ENCODE data around the gene CPLANE2. TPM values are rescaled to one million over a fixed set of nuclear protein-coding genes. Genes with fewer than 3 reads are reported as not detected.

The CPLANE2 gene, protein sequence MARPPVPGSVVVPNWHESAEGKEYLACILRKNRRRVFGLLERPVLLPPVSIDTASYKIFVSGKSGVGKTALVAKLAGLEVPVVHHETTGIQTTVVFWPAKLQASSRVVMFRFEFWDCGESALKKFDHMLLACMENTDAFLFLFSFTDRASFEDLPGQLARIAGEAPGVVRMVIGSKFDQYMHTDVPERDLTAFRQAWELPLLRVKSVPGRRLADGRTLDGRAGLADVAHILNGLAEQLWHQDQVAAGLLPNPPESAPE
- 1 to 10 TPM; 3.9 to 5.0 TPM for total RNA-seq

DNA sequence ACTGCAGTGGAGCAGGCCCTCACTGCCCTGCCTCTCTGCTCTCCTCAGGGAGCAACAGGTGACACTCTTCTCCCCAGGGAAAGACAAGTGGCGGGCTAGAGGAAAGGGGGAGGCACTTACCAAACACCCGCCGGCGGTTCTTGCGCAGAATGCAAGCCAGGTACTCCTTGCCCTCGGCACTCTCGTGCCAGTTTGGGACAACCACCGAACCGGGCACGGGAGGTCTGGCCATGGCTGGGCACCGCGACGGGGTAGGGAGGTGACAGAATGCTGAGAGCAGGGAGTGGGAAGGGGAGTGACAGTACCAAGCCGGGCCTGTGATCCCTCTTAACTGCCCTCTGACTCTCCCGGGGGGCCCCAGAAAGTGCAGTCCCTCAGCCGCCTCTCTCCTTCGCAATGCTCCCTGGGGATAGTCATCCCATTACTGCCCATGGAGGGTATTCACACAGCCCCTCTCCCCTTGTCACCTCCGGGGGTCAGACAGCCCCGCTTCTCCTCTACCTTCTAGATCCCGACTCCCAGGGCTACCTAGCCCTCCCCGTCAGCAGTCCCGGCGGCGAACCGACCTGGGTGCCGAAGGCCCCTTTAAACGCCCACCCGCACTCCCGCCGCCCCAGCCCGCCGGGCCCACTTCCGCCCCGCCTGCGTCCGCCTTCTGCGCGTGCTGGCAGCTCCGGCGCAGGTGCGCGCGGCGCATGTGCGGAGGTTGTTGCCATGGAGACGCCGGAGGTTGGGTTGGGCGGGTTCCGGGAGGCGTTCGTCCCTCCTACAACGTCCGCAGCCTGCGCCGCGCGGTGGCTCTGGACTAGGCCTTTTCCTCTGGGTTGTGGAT is at the start of gene CPLANE2:
TSS of gene CPLANE2 (minus strand) at position 673 of the 832 bp plus-strand sequence. CDS start at position 232, 441 bp downstream.
- H3K27me3 Mint-ChIP-seq = no peaks in the 10 kb centered on the region
- POLR2A ChIA-PET = interaction anchor here (0.7 to 1.9 kb wide), 4 partner anchors 30 to 668 kb away, joined by 4 to 5 read pairs (median 4); partner anchors contain the start of gene FBXO42
- no peaks in the 10 kb centered on the region for H3K9me3 Mint-ChIP-seq
- H3K27ac Mint-ChIP-seq = peak within 1 kb of the TSS; percentile 82
- CTCF ChIA-PET = interaction anchor here (0.6 to 2.4 kb wide), 5 partner anchors 8 to 164 kb away, joined by 4 to 12 read pairs (median 5); partner anchors contain the start of gene FAM131C
- peaks cover 17% of the 10 kb centered on the region for H3K4me1 Mint-ChIP-seq (ENCODE audit: low read depth)
- DNase-seq = peak; percentile 98
- intact Hi-C loops (cut with micrococcal nuclease) = loop anchor here (1.0 kb wide), 3 partner anchors 19 to 131 kb away; partner anchors contain the start of gene SZRD1
- H3K36me3 Mint-ChIP-seq = no peaks in the 10 kb centered on the region
- peak within 1 kb of the TSS; percentile 85 for H3K4me3 Mint-ChIP-seq

DNA sequence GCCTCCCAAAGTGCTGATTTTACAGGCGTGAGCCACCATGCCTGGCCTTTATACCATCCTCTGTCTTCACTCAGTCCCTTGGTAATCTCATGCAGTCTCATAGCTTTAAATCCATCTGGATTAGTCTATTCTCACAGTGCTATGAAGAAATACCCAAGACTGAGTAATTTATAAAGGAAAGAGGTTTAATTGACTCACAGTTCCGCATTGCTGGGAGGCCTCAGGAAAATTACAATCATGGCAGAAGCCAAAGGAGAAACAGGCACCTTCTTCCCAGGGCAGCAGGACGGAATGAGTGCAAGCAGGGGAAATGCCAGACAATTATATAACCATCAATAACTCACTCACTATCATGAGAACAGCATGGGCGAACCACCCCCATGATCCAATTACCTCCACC is 49.1 kb upstream of the CPLANE2 start:
- Mint-ChIP-seq H3K36me3 (peaks cover 3% of the 10 kb centered on the region), H3K9me3 (no peaks in the 10 kb centered on the region), H3K27ac (no peak overlapping the region), H3K4me3 (no peak overlapping the region), H3K27me3 (no peaks in the 10 kb centered on the region), H3K4me1 (ENCODE audit: low read depth) (peaks cover 3% of the 10 kb centered on the region)
- CTCF ChIA-PET = no interaction called here
- POLR2A ChIA-PET = no interaction called here
- intact Hi-C loops (cut with micrococcal nuclease) = no loop called here
- no peak for DNase-seq

DNA sequence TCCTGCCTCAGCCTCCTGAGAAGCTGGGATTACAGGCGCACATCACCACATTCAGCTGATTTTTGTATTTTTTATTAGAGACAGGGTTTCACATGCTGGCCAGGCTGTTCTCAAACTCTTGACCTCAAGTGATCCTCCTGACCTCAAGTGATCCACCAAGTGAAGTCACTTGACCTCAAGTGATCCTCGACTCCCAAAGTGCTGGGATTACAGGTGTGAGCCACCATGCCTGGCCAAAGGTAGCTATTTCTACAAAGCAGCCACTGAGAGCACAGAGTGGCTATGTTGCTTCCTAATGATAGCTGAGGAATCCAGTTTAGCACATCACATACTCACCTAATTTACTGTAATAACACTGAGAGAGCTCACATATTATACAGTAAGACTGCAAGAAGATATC is 44.8 kb upstream of the CPLANE2 start:
- ChIA-PET POLR2A (no interaction called here), CTCF (no interaction called here)
- Mint-ChIP-seq H3K27me3 (no peaks in the 10 kb centered on the region), H3K4me3 (no peak overlapping the region), H3K9me3 (no peaks in the 10 kb centered on the region), H3K27ac (no peak overlapping the region), H3K36me3 (peaks cover 2% of the 10 kb centered on the region), H3K4me1 (ENCODE audit: low read depth) (peaks cover 3% of the 10 kb centered on the region)
- no peak for DNase-seq
- intact Hi-C loops (cut with micrococcal nuclease) = no loop called here

DNA sequence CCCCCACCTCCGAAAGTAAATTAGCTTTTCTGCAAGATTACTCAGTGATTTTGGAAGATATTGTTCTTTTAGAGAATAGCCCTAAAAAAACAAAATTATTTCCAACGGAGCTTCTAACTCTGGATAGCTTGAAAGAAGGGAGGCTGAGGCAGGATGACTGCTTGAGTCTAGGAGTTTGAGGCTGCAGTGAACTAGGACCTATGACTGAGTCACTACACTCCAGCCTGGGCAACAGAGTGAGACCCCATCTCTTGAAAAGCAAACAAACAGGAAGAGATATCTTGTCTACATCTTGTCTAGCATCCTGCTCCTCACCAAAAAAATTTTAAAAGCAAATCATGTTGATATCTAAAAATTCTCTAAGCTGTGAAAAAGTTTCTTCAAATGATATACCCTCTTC is 42.2 kb upstream of the CPLANE2 start:
- intact Hi-C loops (cut with micrococcal nuclease) = no loop called here
- Mint-ChIP-seq H3K36me3 (peaks cover 2% of the 10 kb centered on the region), H3K27me3 (no peaks in the 10 kb centered on the region), H3K27ac (no peak overlapping the region), H3K4me3 (no peak overlapping the region), H3K4me1 (ENCODE audit: low read depth) (peaks cover 2% of the 10 kb centered on the region), H3K9me3 (no peaks in the 10 kb centered on the region)
- no peak for DNase-seq
- ChIA-PET POLR2A (no interaction called here), CTCF (interaction anchor here (0.6 kb wide), 1 partner anchor 10 kb away, joined by 4 read pairs; no protein-coding TSS in a partner anchor)

DNA sequence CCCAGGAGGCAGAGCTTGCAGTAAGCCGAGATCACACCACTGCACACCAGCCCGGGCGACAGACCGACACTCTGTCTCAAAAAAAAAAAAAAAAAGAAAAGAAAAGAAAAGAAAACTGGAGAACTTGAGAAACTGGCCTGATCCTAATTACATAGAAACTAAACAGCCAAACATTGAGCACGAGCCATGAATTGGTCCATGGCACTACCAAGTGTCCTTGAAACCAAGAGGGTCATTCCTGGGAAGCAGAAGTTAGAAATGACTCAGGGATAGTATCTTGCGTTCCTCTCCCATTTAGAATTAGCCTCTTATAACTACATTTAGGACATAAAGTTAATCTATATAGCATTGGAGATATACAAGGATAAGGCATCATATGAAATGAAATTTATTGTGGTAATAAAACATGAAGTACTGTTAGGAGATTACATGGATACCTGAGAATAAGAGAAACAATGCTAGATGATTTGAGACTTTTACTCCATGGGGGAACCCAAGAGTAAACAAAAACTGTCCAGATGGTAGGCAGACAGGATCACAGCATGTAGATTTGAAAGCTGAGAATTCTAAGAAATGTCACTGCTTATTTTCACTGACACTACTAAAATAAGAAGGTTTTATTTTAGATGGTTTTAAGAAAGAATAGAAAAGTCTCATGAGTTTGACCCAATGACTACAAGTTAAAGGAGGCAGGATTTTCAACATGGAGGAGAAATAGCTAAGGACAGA is 39.5 kb upstream of the CPLANE2 start:
- H3K4me3 Mint-ChIP-seq = no peak overlapping the region
- no peak overlapping the region for H3K27ac Mint-ChIP-seq
- H3K27me3 Mint-ChIP-seq = no peaks in the 10 kb centered on the region
- peaks cover 2% of the 10 kb centered on the region for H3K36me3 Mint-ChIP-seq
- intact Hi-C loops (cut with micrococcal nuclease) = no loop called here
- CTCF ChIA-PET = no interaction called here
- no peaks in the 10 kb centered on the region for H3K9me3 Mint-ChIP-seq
- no peaks in the 10 kb centered on the region for H3K4me1 Mint-ChIP-seq (ENCODE audit: low read depth)
- no peak for DNase-seq
- POLR2A ChIA-PET = no interaction called here

DNA sequence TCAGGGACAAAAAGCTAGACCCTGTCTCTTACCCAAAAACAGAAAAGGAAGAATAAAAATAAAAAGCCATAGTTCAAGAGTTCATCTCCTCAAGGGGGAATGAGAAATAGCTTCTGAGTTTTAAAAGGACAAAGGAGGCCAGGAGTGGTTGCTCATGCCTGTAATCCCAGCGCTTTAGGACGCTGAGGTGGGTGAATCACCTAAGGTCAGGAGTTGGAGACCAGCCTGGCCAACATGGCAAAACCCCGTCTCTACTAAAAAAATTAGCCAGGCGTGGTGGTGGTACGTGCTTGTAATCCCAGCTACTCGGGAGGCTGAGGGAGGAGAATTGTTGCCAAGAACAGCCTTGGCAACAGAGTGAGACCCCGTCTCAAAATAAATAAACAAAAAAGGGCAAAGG is 38.6 kb upstream of the CPLANE2 start:
- intact Hi-C loops (cut with micrococcal nuclease) = no loop called here
- DNase-seq = no peak
- ChIA-PET POLR2A (no interaction called here), CTCF (no interaction called here)
- H3K4me1 Mint-ChIP-seq (ENCODE audit: low read depth) = peaks cover 3% of the 10 kb centered on the region
- peaks cover 2% of the 10 kb centered on the region for H3K36me3 Mint-ChIP-seq
- no peaks in the 10 kb centered on the region for H3K9me3 Mint-ChIP-seq
- H3K27me3 Mint-ChIP-seq = no peaks in the 10 kb centered on the region
- H3K4me3 Mint-ChIP-seq = no peak overlapping the region
- no peak overlapping the region for H3K27ac Mint-ChIP-seq

DNA sequence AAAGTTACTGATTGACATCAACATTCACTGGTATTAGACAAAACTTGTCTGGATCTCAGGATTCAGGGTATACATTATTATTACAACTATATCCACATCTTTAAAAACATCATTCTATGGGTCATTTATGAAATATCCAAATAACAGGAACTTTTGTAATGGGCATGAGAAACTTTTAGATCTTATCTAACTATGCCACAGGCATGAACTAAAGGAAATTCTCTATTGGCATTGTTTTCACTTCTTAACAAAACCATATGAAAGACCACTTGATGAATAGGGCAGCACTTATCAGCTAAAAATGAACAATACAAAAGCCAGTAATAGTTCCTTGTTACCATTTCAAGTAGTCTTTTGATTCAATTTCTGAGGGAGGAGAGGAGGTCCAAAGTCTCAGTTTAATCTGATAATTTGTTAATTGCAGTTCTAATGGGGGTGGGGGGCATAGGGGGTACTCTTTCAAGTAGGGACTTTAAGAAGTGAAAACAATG is 30.8 kb upstream of the CPLANE2 start:
- H3K9me3 Mint-ChIP-seq = no peaks in the 10 kb centered on the region
- no peaks in the 10 kb centered on the region for H3K27me3 Mint-ChIP-seq
- no peak overlapping the region for H3K27ac Mint-ChIP-seq
- intact Hi-C loops (cut with micrococcal nuclease) = no loop called here
- ChIA-PET CTCF (no interaction called here), POLR2A (no interaction called here)
- H3K4me1 Mint-ChIP-seq (ENCODE audit: low read depth) = peaks cover 18% of the 10 kb centered on the region
- DNase-seq = no peak
- H3K4me3 Mint-ChIP-seq = no peak overlapping the region
- no peaks in the 10 kb centered on the region for H3K36me3 Mint-ChIP-seq

DNA sequence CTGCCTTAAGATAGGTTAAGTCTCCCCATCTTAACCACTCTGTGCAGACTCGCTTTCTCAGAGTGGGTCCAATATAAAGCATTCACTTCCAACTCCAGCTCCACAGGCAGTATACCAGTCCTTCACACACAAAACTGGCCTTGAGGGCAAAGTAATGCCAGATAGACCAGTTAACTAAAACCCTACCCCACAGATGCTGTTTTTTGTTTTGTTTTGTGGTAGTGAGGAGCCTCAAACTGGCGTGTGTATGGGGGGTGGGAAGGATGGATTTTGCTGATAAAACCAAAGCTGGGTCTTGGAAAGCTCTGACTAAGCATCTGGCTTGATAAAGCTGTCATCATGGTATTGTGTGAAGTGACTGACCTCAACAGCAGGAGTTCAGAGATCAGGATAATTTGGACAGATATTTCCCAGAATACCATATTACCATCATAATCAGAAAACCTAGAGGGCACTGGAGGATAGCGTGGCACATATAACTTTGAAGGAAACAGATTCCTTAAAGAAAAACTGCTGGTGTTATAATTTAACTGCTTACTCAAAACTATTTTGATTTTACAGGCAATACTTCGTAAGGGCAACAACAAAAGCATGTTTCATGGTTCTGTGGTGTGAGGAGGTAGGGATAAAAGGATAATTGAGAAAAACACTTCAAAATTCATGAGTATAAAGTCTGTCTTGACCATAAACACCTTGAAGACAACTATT is 29.6 kb upstream of the CPLANE2 start:
- Mint-ChIP-seq H3K27ac (no peak overlapping the region), H3K9me3 (no peaks in the 10 kb centered on the region), H3K4me3 (no peak overlapping the region), H3K4me1 (ENCODE audit: low read depth) (peaks cover 18% of the 10 kb centered on the region), H3K36me3 (no peaks in the 10 kb centered on the region), H3K27me3 (no peaks in the 10 kb centered on the region)
- no peak for DNase-seq
- ChIA-PET CTCF (no interaction called here), POLR2A (no interaction called here)
- intact Hi-C loops (cut with micrococcal nuclease) = no loop called here

DNA sequence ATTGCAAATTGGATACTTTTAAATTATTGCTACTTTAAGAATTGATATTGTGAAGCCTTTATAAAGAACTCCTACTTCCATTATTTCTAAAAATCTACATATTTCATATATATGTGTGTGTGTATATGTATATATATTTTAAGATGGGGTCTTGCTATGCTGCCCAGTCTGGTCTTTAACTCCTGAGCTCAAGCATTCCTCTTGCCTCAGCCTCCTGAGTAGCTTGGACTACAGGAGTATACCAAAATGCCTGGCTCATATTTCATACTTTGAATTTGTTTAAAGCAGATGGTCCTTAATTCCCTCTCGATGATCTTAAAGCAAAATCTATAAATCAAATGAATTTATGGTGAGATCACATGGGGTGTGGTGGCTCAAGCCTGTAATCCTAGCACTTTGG is 25.1 kb upstream of the CPLANE2 start:
- DNase-seq = no peak
- intact Hi-C loops (cut with micrococcal nuclease) = no loop called here
- Mint-ChIP-seq H3K27ac (no peak overlapping the region), H3K9me3 (no peaks in the 10 kb centered on the region), H3K36me3 (no peaks in the 10 kb centered on the region), H3K4me1 (ENCODE audit: low read depth) (peaks cover 5% of the 10 kb centered on the region), H3K27me3 (no peaks in the 10 kb centered on the region), H3K4me3 (no peak overlapping the region)
- CTCF ChIA-PET = interaction anchor here (1.1 kb wide), 1 partner anchor 16 kb away, joined by 4 read pairs; no protein-coding TSS in a partner anchor
- POLR2A ChIA-PET = no interaction called here

DNA sequence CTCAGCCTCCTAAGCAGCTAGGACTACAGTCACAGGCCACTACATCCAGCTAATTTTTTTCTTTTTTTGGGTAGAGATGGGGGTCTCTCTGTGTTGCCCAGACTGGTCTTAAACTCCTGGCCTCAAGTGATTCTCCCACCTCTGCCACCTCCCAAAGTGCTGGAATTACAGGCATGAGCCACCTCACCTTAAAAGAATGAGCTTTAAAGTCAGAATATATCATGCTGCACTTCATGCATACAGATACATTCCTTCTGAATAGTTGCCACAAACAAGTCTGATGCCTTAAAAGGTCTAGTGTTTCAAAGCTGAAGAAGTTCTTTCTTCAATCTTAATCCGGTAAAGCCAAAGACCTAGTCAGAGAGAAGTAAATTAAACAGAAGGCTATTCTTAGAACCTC is 23.8 kb upstream of the CPLANE2 start:
- Mint-ChIP-seq H3K27ac (no peak overlapping the region), H3K4me1 (ENCODE audit: low read depth) (no peaks in the 10 kb centered on the region), H3K36me3 (peaks cover 2% of the 10 kb centered on the region), H3K4me3 (no peak overlapping the region), H3K27me3 (no peaks in the 10 kb centered on the region), H3K9me3 (no peaks in the 10 kb centered on the region)
- intact Hi-C loops (cut with micrococcal nuclease) = no loop called here
- POLR2A ChIA-PET = no interaction called here
- CTCF ChIA-PET = interaction anchor here (0.7 to 1.4 kb wide), 4 partner anchors 12 to 691 kb away, joined by 3 to 5 read pairs (median 4); no protein-coding TSS in a partner anchor
- DNase-seq = no peak

DNA sequence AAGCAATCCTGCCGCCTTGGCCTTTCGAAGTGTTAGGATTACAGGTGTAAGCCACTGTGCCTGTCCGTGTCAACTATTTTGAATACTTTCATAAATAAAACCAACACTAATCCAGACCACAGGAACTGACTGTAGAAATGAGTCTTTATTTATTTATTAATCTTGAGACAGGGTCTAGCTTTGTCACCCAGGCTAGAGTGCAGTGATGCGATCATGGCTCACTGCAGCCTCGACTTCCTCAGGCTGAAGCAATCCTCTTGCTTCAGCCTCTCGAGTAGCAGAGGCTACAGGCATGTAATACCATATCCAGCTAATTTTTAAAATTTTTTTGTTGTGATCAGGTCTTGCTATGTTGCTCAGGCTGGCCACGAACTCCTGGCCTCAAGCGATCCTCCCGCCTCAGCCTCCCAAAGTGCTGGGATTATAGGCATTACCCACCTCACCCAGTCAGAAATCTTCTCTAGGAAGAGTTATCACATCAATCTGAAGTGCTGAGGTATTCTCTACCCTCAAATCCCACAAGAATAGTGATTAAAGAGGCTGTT is 21.7 kb upstream of the CPLANE2 start:
- Mint-ChIP-seq H3K4me3 (no peak overlapping the region), H3K36me3 (peaks cover 2% of the 10 kb centered on the region), H3K27ac (peak overlapping the region; percentile 29), H3K4me1 (ENCODE audit: low read depth) (no peaks in the 10 kb centered on the region), H3K27me3 (no peaks in the 10 kb centered on the region), H3K9me3 (no peaks in the 10 kb centered on the region)
- intact Hi-C loops (cut with micrococcal nuclease) = no loop called here
- POLR2A ChIA-PET = no interaction called here
- DNase-seq = no peak
- CTCF ChIA-PET = no interaction called here
